ENCODE measurements around the gene SDK1. TPM values are rescaled to one million over a fixed set of nuclear protein-coding genes. Genes with fewer than 3 reads are reported as not detected.

SDK1 gene
- total RNA-seq, 4 donors from 2014 or later = 2.0 to 9.3 (median 3.8) TPM

DNA sequence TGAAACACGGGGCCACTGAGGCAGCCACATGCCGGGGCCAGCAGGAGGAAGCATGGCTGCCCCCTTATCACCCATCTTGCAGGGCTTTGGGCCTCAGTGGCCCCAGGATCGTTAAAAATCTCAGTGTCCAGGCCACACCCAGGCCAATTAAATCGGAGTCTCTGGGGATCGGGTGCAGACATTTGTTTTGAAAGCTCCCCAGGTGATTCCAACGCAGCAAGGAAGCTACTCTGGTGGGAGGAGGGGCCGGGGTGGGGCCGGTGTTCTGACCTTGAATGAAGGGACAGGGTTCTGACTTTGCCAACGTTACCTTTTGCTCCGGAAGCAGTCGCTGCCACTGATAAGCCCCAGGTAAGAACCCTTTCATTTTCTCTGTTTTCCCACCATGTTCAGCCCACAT, 968.7 kb downstream of the SDK1 start:
- Histone ChIP-seq H3K4me3 (no peak overlapping the region), H3K27ac (no peak overlapping the region), H3K9me3 (peaks cover 0 to 7% (median 6%) of the 10 kb centered on the region in 3 donors), H3K36me3 (no peaks in the 10 kb centered on the region), H3K27me3 (peaks cover 0 to 29% (median 0%) of the 10 kb centered on the region in 4 donors), H3K4me1 (no peaks in the 10 kb centered on the region)
- DNase-seq = no peak
- intact Hi-C loops (cut with DNase I) = no loop called here
- 78 to 89% methylated on average over 6 to 7 of the region's 11 CpGs for WGBS, 2 donors
- TF ChIP-seq, protein P1, sequence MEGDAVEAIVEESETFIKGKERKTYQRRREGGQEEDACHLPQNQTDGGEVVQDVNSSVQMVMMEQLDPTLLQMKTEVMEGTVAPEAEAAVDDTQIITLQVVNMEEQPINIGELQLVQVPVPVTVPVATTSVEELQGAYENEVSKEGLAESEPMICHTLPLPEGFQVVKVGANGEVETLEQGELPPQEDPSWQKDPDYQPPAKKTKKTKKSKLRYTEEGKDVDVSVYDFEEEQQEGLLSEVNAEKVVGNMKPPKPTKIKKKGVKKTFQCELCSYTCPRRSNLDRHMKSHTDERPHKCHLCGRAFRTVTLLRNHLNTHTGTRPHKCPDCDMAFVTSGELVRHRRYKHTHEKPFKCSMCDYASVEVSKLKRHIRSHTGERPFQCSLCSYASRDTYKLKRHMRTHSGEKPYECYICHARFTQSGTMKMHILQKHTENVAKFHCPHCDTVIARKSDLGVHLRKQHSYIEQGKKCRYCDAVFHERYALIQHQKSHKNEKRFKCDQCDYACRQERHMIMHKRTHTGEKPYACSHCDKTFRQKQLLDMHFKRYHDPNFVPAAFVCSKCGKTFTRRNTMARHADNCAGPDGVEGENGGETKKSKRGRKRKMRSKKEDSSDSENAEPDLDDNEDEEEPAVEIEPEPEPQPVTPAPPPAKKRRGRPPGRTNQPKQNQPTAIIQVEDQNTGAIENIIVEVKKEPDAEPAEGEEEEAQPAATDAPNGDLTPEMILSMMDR (IDR thresholded peaks at IDR 0.05) = no peak
- no peak for TF ChIP-seq POLR2A (IDR thresholded peaks at IDR 0.05)

GRCh38 chr7:4270268-4270667, 969.2 kb downstream of the SDK1 start:
- no peak for DNase-seq
- H3K36me3 ChIP-seq = no peaks in the 10 kb centered on the region
- intact Hi-C loops (cut with DNase I) = no loop called here

DNA sequence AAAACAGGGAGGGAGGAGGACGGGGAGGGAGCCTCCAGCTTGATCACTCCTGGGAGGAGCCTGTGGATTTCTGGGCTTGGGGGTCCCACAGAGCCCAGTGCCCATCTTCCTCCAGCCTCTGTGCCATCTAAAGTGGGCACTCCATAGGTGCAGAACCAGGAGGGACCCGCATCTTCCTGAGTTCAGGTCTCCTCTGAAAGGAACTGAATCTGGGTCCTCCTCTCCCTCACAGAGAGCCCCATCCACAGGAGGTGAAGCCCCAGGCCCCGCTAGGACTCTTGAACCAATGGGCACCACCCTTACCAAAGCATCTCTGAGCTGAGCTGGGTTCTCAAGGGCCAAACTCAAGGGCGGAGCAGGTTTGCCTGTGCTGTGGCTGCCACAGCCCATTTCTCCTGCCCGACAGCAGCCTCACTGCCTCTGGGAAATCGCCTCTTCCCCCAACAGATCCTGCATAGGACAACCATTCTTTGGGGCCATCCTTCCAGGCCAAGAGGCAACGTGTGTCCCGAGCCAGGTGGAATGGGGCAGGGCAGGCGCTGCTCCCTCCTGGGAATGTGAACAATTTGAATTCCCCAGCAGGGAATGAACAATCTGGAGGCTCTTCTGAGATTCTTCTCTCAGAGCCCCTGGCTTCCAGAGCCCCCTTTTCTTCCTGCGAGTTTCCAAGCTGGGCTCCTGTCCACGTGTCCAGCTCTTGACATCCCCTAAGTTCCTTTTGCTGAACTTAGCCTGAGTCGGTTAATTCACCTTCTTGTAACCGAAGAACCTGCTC, 970.1 kb downstream of the SDK1 start:
- intact Hi-C loops (cut with DNase I) = no loop called here
- Histone ChIP-seq H3K27ac (no peak overlapping the region), H3K4me1 (no peaks in the 10 kb centered on the region), H3K9me3 (peaks cover 0 to 11% (median 6%) of the 10 kb centered on the region in 3 donors), H3K36me3 (no peaks in the 10 kb centered on the region), H3K27me3 (peaks cover 0 to 19% (median 0%) of the 10 kb centered on the region in 4 donors), H3K4me3 (no peak overlapping the region)
- TF ChIP-seq POLR2A (IDR thresholded peaks at IDR 0.05) = no peak
- TF ChIP-seq, protein P1 (IDR thresholded peaks at IDR 0.05) = no peak
- 71 to 86% methylated on average over 7 to 10 of the region's 13 CpGs for WGBS, 2 donors
- no peak for DNase-seq

More at GRCh38 chr7:4270268-4270667, 969.2 kb downstream of the SDK1 start:
- TF ChIP-seq POLR2A (IDR thresholded peaks at IDR 0.05) = no peak
- TF ChIP-seq, protein P1 (IDR thresholded peaks at IDR 0.05) = no peak
- WGBS, 2 donors = 100% methylated on average over 2 of the region's 12 CpGs; no CpG with 5 or more reads in 1 of the 2 donors
- Histone ChIP-seq H3K27me3 (peaks cover 0 to 24% (median 0%) of the 10 kb centered on the region in 4 donors), H3K4me1 (no peaks in the 10 kb centered on the region), H3K27ac (no peak overlapping the region), H3K4me3 (no peak overlapping the region), H3K9me3 (peaks cover 0 to 11% (median 6%) of the 10 kb centered on the region in 3 donors)

DNA sequence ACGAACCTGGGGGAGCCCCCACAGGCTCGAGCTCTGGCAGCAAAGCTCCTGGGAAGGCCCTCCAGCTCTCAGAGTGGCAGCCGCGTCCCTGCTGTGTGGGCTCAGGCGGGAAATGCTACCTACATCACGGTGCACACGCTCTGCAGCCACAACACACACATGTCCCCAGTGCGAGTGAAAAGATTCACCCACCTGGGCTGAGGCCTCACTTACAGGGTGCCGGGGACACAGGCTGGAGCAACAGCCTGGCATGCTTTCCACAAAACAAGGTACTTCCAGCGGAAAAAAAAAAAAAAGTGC, 970.6 kb downstream of the SDK1 start:
- no peaks in the 10 kb centered on the region for H3K4me1 ChIP-seq
- no peak for DNase-seq
- no peak overlapping the region for H3K27ac ChIP-seq
- H3K4me3 ChIP-seq = no peak overlapping the region
- H3K27me3 ChIP-seq = peaks cover 0 to 19% (median 0%) of the 10 kb centered on the region in 4 donors
- WGBS, 2 donors = 66% methylated on average over 7 of the region's 10 CpGs; no CpG with 5 or more reads in 1 of the 2 donors
- no peaks in the 10 kb centered on the region for H3K36me3 ChIP-seq
- TF ChIP-seq, protein P1 (IDR thresholded peaks at IDR 0.05) = no peak
- no peak for TF ChIP-seq POLR2A (IDR thresholded peaks at IDR 0.05)
- peaks cover 0 to 11% (median 6%) of the 10 kb centered on the region in 3 donors for H3K9me3 ChIP-seq
- intact Hi-C loops (cut with DNase I) = no loop called here

GRCh38 chr7:4272141-4272540, 971.1 kb downstream of the SDK1 start:
- no peak overlapping the region for H3K27ac ChIP-seq
- TF ChIP-seq, protein P1 (IDR thresholded peaks at IDR 0.05) = no peak
- TF ChIP-seq POLR2A (IDR thresholded peaks at IDR 0.05) = no peak
- peaks cover 0 to 11% (median 6%) of the 10 kb centered on the region in 3 donors for H3K9me3 ChIP-seq
- WGBS, 2 donors = 60 to 86% methylated on average over 1 to 7 of the region's 16 CpGs
- no peak for DNase-seq
- H3K4me1 ChIP-seq = no peaks in the 10 kb centered on the region
- H3K4me3 ChIP-seq = no peak overlapping the region
- no peaks in the 10 kb centered on the region for H3K36me3 ChIP-seq
- peaks cover 0 to 19% (median 0%) of the 10 kb centered on the region in 4 donors for H3K27me3 ChIP-seq
- intact Hi-C loops (cut with DNase I) = no loop called here
